ENCODE data around the gene CRTC1.
"Not testable (repeated sequence)": the region's sequence is repeated elsewhere in the genome, so short reads cannot be mapped to it uniquely, and the experiment has no call there.

CRTC1 gene

GRCh38 chr19:18804139-18804601 is 120.7 kb downstream of the CRTC1 start:
- no peak for DNase-seq (ENCODE audit: low read depth)

GRCh38 chr19:18804643-18805042 is 121.2 kb downstream of the CRTC1 start:
- no peak for DNase-seq (ENCODE audit: low read depth)

- no peak for DNase-seq (ENCODE audit: low read depth)
These were observed 124.4 kb downstream of the CRTC1 start for GRCh38 chr19:18807861-18808331.

GRCh38 chr19:18809149-18809868 is 125.8 kb downstream of the CRTC1 start:
- DNase-seq (ENCODE audit: low read depth) = no peak

- DNase-seq (ENCODE audit: low read depth) = not testable (repeated sequence)
These were observed 128.2 kb downstream of the CRTC1 start for GRCh38 chr19:18811638-18812037.

- DNase-seq (ENCODE audit: low read depth) = no peak
These were observed 130.6 kb downstream of the CRTC1 start for GRCh38 chr19:18814063-18814462.

- DNase-seq (ENCODE audit: low read depth) = no peak
These were observed 132.2 kb downstream of the CRTC1 start for GRCh38 chr19:18815673-18816072.

GRCh38 chr19:18816645-18817044 is 133.2 kb downstream of the CRTC1 start:
- not testable (repeated sequence) for DNase-seq (ENCODE audit: low read depth)

- DNase-seq (ENCODE audit: low read depth) = no peak
These were observed 134.1 kb downstream of the CRTC1 start for GRCh38 chr19:18817574-18817973.

- no peak for DNase-seq (ENCODE audit: low read depth)
These were observed 145.3 kb downstream of the CRTC1 start for GRCh38 chr19:18828786-18829185.

- DNase-seq (ENCODE audit: low read depth) = no peak
These were observed 147.0 kb downstream of the CRTC1 start for GRCh38 chr19:18830488-18830887.

GRCh38 chr19:18831524-18832305 is 148.2 kb downstream of the CRTC1 start, which contains the start of gene UPF1:
TSS of gene UPF1 (plus strand) at chr19:18831959. CDS start at chr19:18832210, 251 bp downstream.
- peak; percentile 95 for DNase-seq (ENCODE audit: low read depth)

All from stimulated activated CD4-positive, alpha-beta T cell treated with anti-CD3 and anti-CD28 coated beads, Interleukin-2, amount 100 ng/mL, for 4 hours (primary cell).